K562 (cell line): ENCODE results near the gene SP2. TPM values are rescaled to one million over a fixed set of nuclear protein-coding genes. Genes with fewer than 3 reads are reported as not detected.
A peak's percentile ranks its signal among the peaks of the same experiment; 100 is the strongest.

Experiments used
- ATF7 ChIP-seq: fragments of 450-650 bp; IDR thresholded peaks from 2 replicates; pipeline ENCODE4 v1.7.1; 2014; ENCODE audit warnings: mild to moderate bottlenecking, moderate library complexity
- CBFA2T2 ChIP-seq: fragments of 450-650 bp; conservative IDR thresholded peaks from 2 replicates; pipeline ENCODE4 v1.6.1; 2017; ENCODE audit warnings: mild to moderate bottlenecking
- CBX8 ChIP-seq: fragments of 200-600 bp; sonication (generic); IDR thresholded peaks from 2 replicates; pipeline ENCODE4 v1.6.1; 2012; ENCODE audit warnings: borderline replicate concordance, mixed run types, low read depth, mild to moderate bottlenecking, moderate library complexity, mixed read lengths, low read length, control low read depth, inconsistent platforms; ENCODE audit not compliant: poor library complexity, severe bottlenecking; ENCODE audit errors: extremely low read depth
- ELF1 ChIP-seq: fragments of 200-800 bp; sonication (Bioruptor generic); IDR thresholded peaks from 2 replicates; pipeline ENCODE4 v1.6.1; 2016; ENCODE audit warnings: missing genetic modification characterization, missing compliant biosample characterization
- HDGF ChIP-seq: fragments of 450-650 bp; IDR thresholded peaks from 2 replicates; pipeline ENCODE4 v1.6.1; 2016
- KLF13 ChIP-seq: fragments of 450-650 bp; IDR thresholded peaks from 2 replicates; pipeline ENCODE4 v1.6.1; 2016; ENCODE audit warnings: missing genetic modification characterization, low read depth, mild to moderate bottlenecking, missing compliant biosample characterization, moderate library complexity, borderline replicate concordance
- POLR2G ChIP-seq: fragments of 200-400 bp; formaldehyde crosslinking; IDR thresholded peaks from 2 replicates; pipeline ENCODE4 v1.6.1; 2017; ENCODE audit warnings: low read depth, mild to moderate bottlenecking, antibody characterized with exemption, low read length, moderate library complexity
- PTTG1 ChIP-seq: fragments of 450-650 bp; IDR thresholded peaks from 2 replicates; pipeline ENCODE4 v1.6.1; 2016; ENCODE audit warnings: low read depth, mild to moderate bottlenecking, missing genetic modification characterization, missing compliant biosample characterization
- RAD51 ChIP-seq: fragments of 450-650 bp; IDR thresholded peaks from 2 replicates; pipeline ENCODE4 v1.7.1; 2016; ENCODE audit warnings: low read depth, mild to moderate bottlenecking, borderline replicate concordance
- SMARCC2 ChIP-seq: fragments of 450-650 bp; IDR thresholded peaks from 2 replicates; pipeline ENCODE4 v1.6.1; 2017; ENCODE audit warnings: antibody characterized with exemption, moderate library complexity, mild to moderate bottlenecking, low read depth
- ZBTB1 ChIP-seq: sonication (generic); formaldehyde crosslinking; IDR thresholded peaks from 2 replicates; pipeline ENCODE4 v1.8.1; 2023; ENCODE audit warnings: missing genetic modification reagents, low read depth, mild to moderate bottlenecking, borderline replicate concordance
- ZFPM2 ChIP-seq: fragments of 250-450 bp; sonication (Bioruptor Pico); IDR thresholded peaks from 2 replicates; pipeline ENCODE4 v1.5.1; 2022; ENCODE audit warnings: mild to moderate bottlenecking
- ZNF124 ChIP-seq: sonication (generic); formaldehyde crosslinking; IDR thresholded peaks from 2 replicates; pipeline ENCODE4 v1.8.1; 2022; ENCODE audit warnings: missing genetic modification reagents
- ZNF445 ChIP-seq: fragments of 250-450 bp; sonication (Bioruptor Pico); IDR thresholded peaks from 2 replicates; pipeline ENCODE4 v1.4.0; 2020; ENCODE audit warnings: low read depth, mild to moderate bottlenecking, moderate library complexity
- ZNF586 ChIP-seq: fragments of 450-650 bp; formaldehyde crosslinking; conservative IDR thresholded peaks from 2 replicates; pipeline ENCODE4 v1.4.0; 2020; ENCODE audit warnings: mild to moderate bottlenecking, moderate library complexity
- ZNF780A ChIP-seq: fragments of 250-450 bp; sonication (Bioruptor Pico); IDR thresholded peaks from 2 replicates; pipeline ENCODE4 v1.5.0; 2021; ENCODE audit warnings: mild to moderate bottlenecking
- ZSCAN32 ChIP-seq: fragments of 450-650 bp; formaldehyde crosslinking; IDR thresholded peaks from 2 replicates; pipeline ENCODE4 v1.4.0; 2020; ENCODE audit warnings: mild to moderate bottlenecking, moderate library complexity
- polyA plus RNA-seq, 8 experiments: library from polyadenylated mRNA; depleted of rRNA in 4 of 8; stranded (reverse) in 5 of 8; unstranded in 3 of 8; fragments of >200 nt; fragmentation: Nextera tagmentation in 2 of 8; fragmentation: Illumina TruSeq in 1 of 8; extraction: Ambion mirVana in 2 of 8; extraction: Trizol in 1 of 8; gene quantifications; 2 replicates each; pipeline versions ENCODE4 v1.2.1 to v1.2.3, GENCODE V29; 2011 to 2014; ENCODE audit warnings: inconsistent platforms in 1 of 8, missing spikeins in 1 of 8
- total RNA-seq, 7 experiments: library from RNA; depleted of rRNA in 6 of 7; stranded (reverse); fragments of >200 nt in 6 of 7; fragmentation: Illumina TruSeq in 2 of 7; extraction: Trizol in 2 of 7; gene quantifications; 2 replicates each; pipeline versions ENCODE4 v1.2.1 to v1.2.3, GENCODE V29; 2011 to 2021; ENCODE audit warnings: low replicate concordance in 1 of 7
- TF ChIP-seq, protein P1 (sequence below), 2 experiments: fragments of 200-800 bp in 1 of 2; sonication (Bioruptor generic) in 1 of 2; sonication (generic) in 1 of 2; formaldehyde crosslinking in 1 of 2; IDR thresholded peaks in 1 of 2; conservative IDR thresholded peaks in 1 of 2; 2 replicates each; pipeline versions ENCODE4 v1.5.0 to v1.6.1; 2016 to 2020; ENCODE audit warnings: missing compliant biosample characterization in 1 of 2, missing genetic modification characterization in 1 of 2, missing genetic modification reagents in 1 of 2
- TF ChIP-seq, protein P2 (sequence below): sonication (generic); formaldehyde crosslinking; IDR thresholded peaks from 2 replicates; pipeline ENCODE4 v1.8.1; 2023; ENCODE audit warnings: missing genetic modification reagents, mild to moderate bottlenecking, borderline replicate concordance
- TF ChIP-seq, protein P3 (sequence below): fragments of 250-450 bp; sonication (Bioruptor Pico); IDR thresholded peaks from 2 replicates; pipeline ENCODE4 v1.8.0; 2021; ENCODE audit warnings: mild to moderate bottlenecking, moderate library complexity

The SP2 gene
- total and polyA plus RNA-seq, 9 of the 15 experiments (the other 6 are each of a cell fraction or from before 2014, with no cell fraction given): 0.77 to 22.3 (median 2.3) TPM

DNA sequence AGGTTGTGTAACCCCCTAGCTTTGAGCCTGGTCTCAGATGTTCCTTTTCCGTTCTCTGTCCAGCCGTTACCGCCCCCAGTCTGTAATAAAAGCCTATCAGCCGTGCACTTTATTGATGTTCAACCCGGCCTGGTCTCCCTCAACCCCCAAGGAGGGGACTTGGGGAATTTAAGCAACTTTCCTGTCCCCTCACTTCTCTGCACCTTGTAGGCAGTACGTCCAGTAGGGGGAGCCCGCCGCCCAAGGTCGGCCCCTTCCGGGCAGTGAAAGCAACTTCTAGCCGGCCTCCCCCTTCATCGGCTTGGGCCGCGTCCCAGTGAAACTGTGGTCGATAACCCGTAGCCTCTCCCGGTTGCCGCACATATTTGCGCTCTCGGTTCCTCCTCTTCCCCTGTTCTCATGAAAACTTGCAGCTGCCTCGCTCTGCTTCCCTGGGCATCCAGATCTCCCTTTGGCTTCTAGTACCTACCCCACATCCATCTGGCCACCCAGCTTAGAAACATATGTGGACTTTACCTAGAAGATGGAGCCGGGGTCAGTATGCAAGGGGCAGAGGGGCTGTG lies 53.2 kb downstream of the SP2 start (continued):
- TF ChIP-seq POLR2G (no peak), ELF1 (tag) (peak; percentile 59; the same call in 1 of the 2 replicates), ZBTB1 (CRISPR knock-in tag) (no peak), ZSCAN32 (no peak), SMARCC2 (no peak), PTTG1 (no peak), RAD51 (no peak), ZNF124 (no peak), CBX8 (no peak), ZFPM2 (CRISPR knock-in tag) (no peak), ZNF586 (CRISPR knock-in tag) (no peak), KLF13 (tag) (no peak), CBFA2T2 (no peak), ZNF780A (no peak), ATF7 (0 out of 2 replicates have a peak, but pooled peaks have one; percentile 11), HDGF (no peak), ZNF445 (CRISPR knock-in tag) (no peak)
- TF ChIP-seq, protein P1, sequence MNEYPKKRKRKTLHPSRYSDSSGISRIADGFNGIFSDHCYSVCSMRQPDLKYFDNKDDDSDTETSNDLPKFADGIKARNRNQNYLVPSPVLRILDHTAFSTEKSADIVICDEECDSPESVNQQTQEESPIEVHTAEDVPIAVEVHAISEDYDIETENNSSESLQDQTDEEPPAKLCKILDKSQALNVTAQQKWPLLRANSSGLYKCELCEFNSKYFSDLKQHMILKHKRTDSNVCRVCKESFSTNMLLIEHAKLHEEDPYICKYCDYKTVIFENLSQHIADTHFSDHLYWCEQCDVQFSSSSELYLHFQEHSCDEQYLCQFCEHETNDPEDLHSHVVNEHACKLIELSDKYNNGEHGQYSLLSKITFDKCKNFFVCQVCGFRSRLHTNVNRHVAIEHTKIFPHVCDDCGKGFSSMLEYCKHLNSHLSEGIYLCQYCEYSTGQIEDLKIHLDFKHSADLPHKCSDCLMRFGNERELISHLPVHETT (CRISPR knock-in tag; conservative IDR thresholded peaks at IDR 0.05 in 1 of 2, IDR thresholded peaks at IDR 0.05 in 1 of 2): no peak
- TF ChIP-seq, protein P2, sequence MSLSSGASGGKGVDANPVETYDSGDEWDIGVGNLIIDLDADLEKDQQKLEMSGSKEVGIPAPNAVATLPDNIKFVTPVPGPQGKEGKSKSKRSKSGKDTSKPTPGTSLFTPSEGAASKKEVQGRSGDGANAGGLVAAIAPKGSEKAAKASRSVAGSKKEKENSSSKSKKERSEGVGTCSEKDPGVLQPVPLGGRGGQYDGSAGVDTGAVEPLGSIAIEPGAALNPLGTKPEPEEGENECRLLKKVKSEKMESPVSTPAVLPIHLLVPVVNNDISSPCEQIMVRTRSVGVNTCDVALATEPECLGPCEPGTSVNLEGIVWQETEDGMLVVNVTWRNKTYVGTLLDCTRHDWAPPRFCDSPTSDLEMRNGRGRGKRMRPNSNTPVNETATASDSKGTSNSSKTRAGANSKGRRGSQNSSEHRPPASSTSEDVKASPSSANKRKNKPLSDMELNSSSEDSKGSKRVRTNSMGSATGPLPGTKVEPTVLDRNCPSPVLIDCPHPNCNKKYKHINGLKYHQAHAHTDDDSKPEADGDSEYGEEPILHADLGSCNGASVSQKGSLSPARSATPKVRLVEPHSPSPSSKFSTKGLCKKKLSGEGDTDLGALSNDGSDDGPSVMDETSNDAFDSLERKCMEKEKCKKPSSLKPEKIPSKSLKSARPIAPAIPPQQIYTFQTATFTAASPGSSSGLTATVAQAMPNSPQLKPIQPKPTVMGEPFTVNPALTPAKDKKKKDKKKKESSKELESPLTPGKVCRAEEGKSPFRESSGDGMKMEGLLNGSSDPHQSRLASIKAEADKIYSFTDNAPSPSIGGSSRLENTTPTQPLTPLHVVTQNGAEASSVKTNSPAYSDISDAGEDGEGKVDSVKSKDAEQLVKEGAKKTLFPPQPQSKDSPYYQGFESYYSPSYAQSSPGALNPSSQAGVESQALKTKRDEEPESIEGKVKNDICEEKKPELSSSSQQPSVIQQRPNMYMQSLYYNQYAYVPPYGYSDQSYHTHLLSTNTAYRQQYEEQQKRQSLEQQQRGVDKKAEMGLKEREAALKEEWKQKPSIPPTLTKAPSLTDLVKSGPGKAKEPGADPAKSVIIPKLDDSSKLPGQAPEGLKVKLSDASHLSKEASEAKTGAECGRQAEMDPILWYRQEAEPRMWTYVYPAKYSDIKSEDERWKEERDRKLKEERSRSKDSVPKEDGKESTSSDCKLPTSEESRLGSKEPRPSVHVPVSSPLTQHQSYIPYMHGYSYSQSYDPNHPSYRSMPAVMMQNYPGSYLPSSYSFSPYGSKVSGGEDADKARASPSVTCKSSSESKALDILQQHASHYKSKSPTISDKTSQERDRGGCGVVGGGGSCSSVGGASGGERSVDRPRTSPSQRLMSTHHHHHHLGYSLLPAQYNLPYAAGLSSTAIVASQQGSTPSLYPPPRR (CRISPR knock-in tag): no peak
- TF ChIP-seq, protein P3, sequence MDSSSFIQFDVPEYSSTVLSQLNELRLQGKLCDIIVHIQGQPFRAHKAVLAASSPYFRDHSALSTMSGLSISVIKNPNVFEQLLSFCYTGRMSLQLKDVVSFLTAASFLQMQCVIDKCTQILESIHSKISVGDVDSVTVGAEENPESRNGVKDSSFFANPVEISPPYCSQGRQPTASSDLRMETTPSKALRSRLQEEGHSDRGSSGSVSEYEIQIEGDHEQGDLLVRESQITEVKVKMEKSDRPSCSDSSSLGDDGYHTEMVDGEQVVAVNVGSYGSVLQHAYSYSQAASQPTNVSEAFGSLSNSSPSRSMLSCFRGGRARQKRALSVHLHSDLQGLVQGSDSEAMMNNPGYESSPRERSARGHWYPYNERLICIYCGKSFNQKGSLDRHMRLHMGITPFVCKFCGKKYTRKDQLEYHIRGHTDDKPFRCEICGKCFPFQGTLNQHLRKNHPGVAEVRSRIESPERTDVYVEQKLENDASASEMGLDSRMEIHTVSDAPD (CRISPR knock-in tag): no peak
